GM18858 (cell line): ENCODE measurements around the gene RASD1.

Experiments used
- ATAC-seq: cut with Tn5 transposase; IDR thresholded peaks from one replicate; pipeline ENCODE4 v1.9.1; 2021; ENCODE audit not compliant: unreplicated experiment

Gene RASD1, protein sequence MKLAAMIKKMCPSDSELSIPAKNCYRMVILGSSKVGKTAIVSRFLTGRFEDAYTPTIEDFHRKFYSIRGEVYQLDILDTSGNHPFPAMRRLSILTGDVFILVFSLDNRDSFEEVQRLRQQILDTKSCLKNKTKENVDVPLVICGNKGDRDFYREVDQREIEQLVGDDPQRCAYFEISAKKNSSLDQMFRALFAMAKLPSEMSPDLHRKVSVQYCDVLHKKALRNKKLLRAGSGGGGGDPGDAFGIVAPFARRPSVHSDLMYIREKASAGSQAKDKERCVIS

DNA sequence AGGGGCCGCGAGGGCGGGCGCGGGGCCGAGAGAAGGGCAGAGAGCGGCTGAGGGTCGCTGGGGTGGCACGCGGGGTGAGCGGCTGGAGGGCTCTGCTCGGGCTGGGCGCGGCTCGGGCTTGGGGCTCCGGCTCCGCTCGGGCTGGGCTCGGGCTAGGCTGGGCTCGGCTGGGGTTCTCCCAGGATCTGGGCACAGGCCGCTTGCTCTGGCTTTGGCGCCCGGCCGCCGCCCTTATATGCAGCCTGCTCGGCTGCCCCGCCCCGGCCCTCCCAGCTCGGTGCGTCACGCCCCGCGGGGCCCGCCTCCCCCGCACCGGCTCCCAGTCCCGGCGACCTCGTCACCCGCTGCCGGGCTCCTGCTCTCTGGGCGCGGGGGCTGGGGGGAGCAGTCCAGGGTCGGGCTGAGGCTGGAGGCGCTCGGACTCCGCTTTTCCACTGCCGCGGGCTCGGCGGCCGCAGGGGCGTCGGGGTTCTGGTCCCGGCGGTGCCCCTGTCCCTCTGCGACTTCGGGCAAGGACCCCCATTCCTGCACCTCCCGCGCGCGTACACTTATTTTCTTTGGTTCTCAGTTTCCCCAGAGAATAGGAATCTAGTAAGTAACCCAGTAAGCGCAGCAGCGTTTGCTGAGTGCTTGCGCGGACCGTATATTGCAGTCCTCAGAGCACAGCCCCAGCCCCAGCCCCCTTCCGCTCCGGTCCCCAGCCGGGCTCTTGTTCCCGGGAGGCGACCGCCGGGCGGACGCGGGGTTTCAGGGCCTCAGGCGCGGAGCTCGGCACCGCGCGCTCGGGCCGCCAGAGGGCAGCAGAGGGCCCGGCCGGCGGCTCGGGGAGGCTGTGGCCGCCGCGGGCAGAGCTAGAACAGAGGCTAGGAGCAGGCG is at the start of gene RASD1:
TSS of gene RASD1 (minus strand) at position 207 of the 876 bp plus-strand sequence. CDS start 214 bp downstream, outside the sequence.
- no peak for ATAC-seq

GRCh38 chr17:17545984-17546383 is 49.8 kb upstream of the RASD1 start:
- ATAC-seq, result no peak

GRCh38 chr17:17545031-17545820 is 49.0 kb upstream of the RASD1 start:
- ATAC-seq, result no peak

DNA sequence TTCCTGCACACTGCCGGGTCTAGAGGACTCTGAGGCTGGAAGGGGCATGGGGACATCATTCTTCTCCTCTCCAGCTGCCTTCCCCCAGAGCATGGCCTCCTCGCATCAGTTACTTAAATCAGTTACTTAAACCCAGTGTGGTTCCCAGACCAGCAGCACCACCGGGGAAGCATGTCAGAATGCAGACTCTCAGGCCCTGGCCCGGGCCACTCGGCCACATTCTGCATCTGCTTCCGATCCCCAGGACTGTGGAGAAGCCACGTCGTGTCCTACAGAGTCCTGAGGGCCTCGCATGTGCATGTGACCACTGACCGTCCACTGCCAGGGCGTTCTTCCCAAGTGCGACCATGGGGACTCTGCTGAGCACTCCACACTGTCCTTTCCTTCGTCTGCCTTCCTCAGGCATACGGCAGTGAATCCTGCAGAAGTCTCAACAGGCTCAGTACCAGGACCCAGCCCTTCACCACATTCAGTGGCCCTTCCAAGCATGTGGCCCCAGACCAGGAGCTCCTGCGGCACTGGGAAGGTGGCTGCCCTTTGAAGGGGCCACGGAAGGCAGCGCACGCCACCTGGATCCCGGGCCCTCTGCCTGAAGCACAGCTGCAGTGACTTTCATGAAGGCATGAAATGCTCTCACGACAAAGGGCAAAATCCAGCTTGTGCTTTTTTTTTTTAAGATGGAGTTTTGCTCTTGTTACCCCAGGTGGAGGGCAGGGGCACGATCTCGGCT is 46.9 kb upstream of the RASD1 start:
- no peak for ATAC-seq

- no peak for ATAC-seq
Observed at GRCh38 chr17:17541640-17542001, 45.4 kb upstream of the RASD1 start.

DNA sequence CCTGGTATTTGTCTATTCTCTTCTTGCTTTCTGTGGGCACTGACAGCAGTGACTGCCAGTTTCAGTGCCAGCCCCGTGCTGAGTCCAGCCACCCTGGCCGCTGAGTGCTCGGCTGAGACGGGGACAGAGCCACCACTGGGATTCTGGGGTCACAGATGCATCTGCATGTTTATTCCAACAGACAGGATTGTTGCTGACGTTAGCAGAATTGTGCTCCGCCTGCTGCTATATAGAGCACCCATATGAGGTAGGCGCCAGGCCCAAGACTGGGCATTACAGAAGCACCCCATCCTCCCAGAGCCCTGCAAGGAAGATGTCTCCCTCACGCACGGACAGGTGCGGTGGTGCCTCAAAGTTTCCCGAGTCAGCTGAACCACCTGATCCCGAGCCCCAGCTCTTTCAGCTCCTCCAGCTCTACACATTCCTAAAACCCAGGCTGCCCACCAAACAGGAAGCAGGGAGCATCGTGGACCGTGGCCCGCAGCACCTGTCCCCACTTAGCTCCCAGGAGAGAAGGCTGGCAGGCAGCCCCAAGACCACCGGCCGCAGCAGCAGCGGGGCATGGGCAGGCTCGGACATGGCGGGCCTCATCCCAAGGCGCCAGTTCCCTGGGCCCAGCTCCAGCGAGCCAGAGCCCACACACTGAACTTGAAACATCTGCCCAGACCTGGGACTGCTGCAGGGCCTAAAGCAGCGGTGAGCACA is 44.9 kb upstream of the RASD1 start:
- no peak for ATAC-seq

DNA sequence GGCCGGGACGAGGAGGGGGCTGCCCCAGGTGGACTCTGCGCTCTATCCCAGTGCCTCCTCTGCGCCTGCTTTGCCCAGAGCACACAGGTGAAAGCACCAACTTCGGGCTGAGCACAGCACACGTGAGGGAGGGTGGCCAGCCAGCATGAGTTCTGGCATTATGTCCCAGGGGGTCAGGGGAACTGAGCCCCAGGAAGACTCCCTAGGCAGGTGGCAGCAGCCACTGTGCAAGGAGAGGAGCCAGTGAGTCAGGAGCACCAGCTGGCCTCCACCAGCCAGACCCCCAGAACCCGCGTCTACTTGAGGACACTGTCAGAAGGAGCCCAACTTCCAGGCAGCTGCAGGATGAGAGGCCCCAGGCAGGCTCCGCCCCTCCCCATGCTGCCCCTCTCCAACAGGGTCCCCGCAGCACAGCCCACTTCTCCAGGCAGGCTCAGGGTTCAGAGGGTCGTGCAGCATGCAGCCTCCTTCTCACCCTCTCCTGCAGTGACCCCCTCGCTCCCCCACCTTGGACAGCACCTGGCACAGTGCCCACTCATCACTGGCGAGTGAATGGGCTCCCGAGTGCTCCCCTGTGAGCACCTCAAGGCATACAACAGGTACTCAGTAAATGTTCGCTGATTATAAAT is 44.2 kb upstream of the RASD1 start:
- ATAC-seq, result no peak

- no peak for ATAC-seq
Observed at GRCh38 chr17:17539591-17539990, 43.4 kb upstream of the RASD1 start.

DNA sequence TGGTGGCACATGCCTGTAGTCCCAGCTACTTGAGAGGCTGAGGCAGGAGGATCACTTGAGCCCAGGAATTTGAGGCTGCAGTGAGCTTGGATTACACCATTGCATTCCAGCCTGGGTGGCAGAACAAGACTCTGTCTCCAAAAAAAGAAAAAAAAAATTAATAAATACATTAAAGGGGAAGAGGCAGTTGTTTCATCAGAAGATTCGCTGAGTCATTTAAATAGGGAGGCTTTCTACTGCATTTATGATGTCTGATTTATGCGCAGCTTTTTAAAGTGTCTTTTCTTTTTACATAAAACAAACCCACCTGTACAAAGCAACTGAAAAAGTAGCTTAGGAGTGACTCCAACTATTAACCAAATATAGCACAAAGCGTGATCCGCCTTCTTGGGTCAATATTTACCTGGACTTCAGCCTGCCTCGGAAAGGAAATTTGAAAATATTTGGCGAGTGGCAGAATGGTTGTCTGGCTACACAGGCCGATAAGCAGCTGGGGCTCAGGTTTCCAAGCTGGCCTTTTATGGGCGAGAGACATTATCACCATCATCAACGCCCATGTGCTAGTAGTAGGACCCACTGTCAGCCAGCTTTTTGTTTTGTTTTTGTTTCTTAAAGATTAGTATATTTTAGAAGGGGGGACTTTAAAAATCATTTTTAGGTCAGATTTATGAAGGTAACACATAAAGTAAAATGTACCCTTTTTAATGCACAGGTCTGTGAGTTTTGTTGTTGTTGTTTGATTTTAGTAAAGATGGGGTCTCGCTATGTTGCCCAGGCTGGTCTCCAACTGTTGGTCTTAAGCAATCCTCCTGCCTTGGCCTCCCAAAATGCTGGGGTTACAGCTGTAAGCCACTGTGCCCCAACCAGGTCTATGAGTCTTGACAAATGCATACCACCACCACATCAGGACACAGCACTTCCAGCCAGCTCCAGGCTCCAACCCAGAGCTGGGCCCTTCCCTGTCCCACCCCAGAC is 42.5 kb upstream of the RASD1 start:
- ATAC-seq, result no peak

GRCh38 chr17:17537311-17538099 is 41.3 kb upstream of the RASD1 start:
- no peak for ATAC-seq

GRCh38 chr17:17536702-17537101 is 40.5 kb upstream of the RASD1 start:
- ATAC-seq, result no peak

DNA sequence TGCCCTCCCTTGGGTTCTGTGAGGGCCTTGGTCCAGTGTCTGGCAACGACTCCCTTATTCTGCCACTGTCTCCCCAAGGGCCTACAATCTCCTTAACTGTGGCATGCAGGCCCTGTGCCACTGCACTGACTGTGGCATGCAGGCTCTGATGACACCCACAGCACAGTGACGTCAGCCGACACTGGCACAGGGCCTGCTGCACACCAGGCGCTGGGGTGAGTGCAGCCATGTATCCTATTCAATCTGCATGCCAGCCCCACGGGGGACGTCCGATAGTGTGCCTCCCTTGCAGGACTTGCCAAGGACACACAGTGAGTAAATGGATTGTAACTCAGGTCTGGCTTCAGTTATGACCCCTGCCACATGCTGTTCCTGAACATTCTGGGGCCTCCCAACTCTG is 39.8 kb upstream of the RASD1 start:
- ATAC-seq, result no peak

DNA sequence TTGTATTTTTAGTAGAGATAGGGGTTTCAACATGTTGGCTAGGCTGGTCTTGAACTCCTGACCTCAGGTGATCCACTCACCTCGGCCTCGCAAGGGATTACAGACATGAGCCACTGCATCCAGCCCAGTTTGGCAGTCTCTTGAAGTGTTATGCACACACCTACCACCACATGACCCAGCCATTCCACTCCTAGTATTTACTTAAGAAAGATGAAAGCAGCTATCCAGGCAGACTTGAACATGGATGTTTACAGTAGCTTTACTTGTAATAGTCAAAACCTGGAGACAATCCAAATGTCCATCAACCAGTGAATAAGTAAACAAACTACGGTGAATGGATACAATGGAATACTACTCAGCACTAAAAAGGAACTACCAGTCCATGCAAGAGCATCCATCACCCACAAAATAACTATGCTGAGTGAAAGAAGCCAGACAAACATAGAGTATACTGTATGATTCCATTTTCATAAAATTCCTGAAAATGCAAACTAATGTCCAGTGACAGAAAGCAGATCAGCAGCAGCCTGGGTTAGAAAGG is 37.8 kb upstream of the RASD1 start:
- no peak for ATAC-seq

DNA sequence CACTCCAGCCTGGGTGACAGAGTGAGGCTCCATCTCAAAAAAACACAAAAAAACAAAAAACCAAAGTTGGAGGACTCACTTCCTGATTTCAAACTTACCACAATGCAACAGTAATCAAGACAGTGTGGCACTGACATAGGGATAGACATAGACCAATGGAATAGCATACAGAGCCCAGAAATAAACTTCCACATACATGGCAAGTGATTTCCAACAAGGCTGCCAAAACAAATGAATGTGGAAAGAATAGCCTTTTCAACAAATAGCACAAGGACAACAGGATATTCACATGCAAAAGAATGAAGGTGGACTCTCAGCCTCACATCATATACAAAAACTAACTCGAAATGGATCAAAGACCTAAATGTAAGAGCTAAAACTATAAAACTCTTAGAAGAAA is 36.8 kb upstream of the RASD1 start:
- no peak for ATAC-seq

GRCh38 chr17:17531156-17531555 is 35.0 kb upstream of the RASD1 start:
- ATAC-seq, result no peak

DNA sequence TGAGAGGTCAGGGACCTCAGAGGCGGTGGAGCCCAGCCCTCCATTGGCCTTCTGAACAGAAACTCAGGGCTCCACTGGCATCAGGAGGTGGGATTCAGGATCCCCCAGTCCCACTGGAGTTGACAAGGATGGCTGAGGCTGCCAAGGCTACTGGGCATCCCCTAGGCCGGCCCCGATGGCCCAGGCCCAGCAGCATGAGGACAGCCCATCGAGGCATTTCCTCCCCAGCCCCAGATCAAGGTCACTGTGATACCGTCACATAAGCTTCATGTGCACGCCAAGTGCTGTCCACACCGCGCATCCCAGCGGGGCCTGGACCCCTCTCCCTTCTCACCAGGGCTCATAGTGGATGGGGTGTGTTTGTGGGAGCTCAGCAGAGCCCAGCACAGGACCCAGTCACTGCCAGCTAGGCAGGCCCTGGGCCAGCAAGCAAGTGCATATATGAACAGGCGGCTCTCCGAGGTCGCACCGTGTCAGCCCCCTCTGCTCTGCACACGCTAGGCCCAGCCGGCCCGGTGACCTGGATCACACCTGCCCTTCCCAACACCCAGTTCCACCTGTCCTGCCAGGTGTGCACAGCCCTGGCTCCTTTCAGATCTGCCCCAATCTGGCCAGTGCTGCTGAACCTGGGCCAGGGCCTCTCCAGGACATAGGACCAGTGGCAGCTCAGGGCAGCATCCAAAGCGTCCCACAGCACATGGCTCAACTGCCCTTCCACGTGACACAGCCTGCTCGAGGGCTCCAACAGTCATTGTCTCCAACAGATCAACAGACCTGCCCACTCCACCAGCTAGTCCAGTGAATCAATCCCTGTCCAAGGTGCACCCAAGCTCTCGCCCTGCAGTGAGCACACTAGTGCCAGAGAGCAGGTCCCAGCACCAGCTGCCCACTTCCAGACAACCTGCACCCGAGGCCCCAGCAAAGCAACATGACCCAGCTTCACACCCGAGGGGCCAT is 32.8 kb upstream of the RASD1 start:
- ATAC-seq, result no peak
